Liver (tissue), 3 donors: ENCODE measurements around the gene GGA1.

ENCODE experiments used
- CTCF ChIP-seq: fragments of 150-350 bp; IDR thresholded peaks from 2 replicates; pipeline ENCODE4 v1.5.1; 2017; ENCODE audit warnings: improper control_type of control experiment, low read depth, low read length; ENCODE audit not compliant: missing input control
- EGR1 ChIP-seq, 2 donors: IDR thresholded peaks; 2 replicates each; pipeline ENCODE4 v1.6.1; 2016 to 2018; ENCODE audit warnings: antibody characterized with exemption in 2 of 2, low read depth in 2 of 2
- JUND ChIP-seq, 2 donors: IDR thresholded peaks; 2 replicates each; pipeline ENCODE4 v1.6.1; 2016; ENCODE audit warnings: antibody characterized with exemption in 2 of 2
- RAD21 ChIP-seq, 2 donors: IDR thresholded peaks; 2 replicates each; pipeline ENCODE4 v1.6.1; 2016; ENCODE audit warnings: antibody characterized with exemption in 2 of 2, mild to moderate bottlenecking in 2 of 2
- TAF1 ChIP-seq: conservative IDR thresholded peaks from 2 replicates; pipeline ENCODE4 v1.6.1; 2016; ENCODE audit warnings: antibody characterized with exemption, mild to moderate bottlenecking
- YY1 ChIP-seq: IDR thresholded peaks from 2 replicates; pipeline ENCODE4 v1.6.1; 2016; ENCODE audit warnings: antibody characterized with exemption, mild to moderate bottlenecking
- ZBTB33 ChIP-seq: IDR thresholded peaks from 2 replicates; pipeline ENCODE4 v1.6.1; 2016; ENCODE audit warnings: antibody characterized with exemption
- donor health status: healthy.
- donor health status: healthy.

- no peak for TF ChIP-seq YY1
- TF ChIP-seq ZBTB33, result no peak
- no peak for TF ChIP-seq CTCF
- no peak for TF ChIP-seq JUND (IDR thresholded peaks at IDR 0.05)
- no peak for TF ChIP-seq TAF1
- no peak for TF ChIP-seq RAD21 (IDR thresholded peaks at IDR 0.05)
- TF ChIP-seq EGR1 (IDR thresholded peaks at IDR 0.05; ENCODE audit: low read depth in 2 of 2), result no peak
These were observed 16.7 kb upstream of the GGA1 start for GRCh38 chr22:37591823-37592404.
